K562 (cell line): ENCODE results near the gene ERVH48-1. TPM values are rescaled to one million over a fixed set of nuclear protein-coding genes. Genes with fewer than 3 reads are reported as not detected.

Experiments used
- ATF6 ChIP-seq: sonication (generic); formaldehyde crosslinking; IDR thresholded peaks from 2 replicates; pipeline ENCODE4 v1.4.0; 2020; ENCODE audit warnings: mild to moderate bottlenecking, missing genetic modification reagents
- BMI1 ChIP-seq: fragments of 150-350 bp; IDR thresholded peaks from 2 replicates; pipeline ENCODE4 v1.6.1; 2014; ENCODE audit warnings: low read length
- MECOM ChIP-seq: fragments of 250-450 bp; sonication (Bioruptor Pico); IDR thresholded peaks from 2 replicates; pipeline ENCODE4 v1.8.0; 2022; ENCODE audit warnings: inconsistent platforms
- NCOA1 ChIP-seq: fragments of 450-650 bp; IDR thresholded peaks from 2 replicates; pipeline ENCODE4 v1.6.1; 2016; ENCODE audit warnings: low read depth
- NCOR1 ChIP-seq: fragments of 450-650 bp; IDR thresholded peaks from 2 replicates; pipeline ENCODE4 v1.6.1; 2016; ENCODE audit warnings: mild to moderate bottlenecking, moderate library complexity
- NRF1 ChIP-seq, 2 experiments: fragments of 450-650 bp; IDR thresholded peaks in 1 of 2; conservative IDR thresholded peaks in 1 of 2; 2 replicates each; pipeline ENCODE4 v1.6.1; 2014; ENCODE audit warnings: mild to moderate bottlenecking in 2 of 2
- TSHZ1 ChIP-seq: fragments of 250-450 bp; sonication (Bioruptor Pico); IDR thresholded peaks from 2 replicates; pipeline ENCODE4 v1.4.0; 2020; ENCODE audit warnings: mild to moderate bottlenecking, moderate library complexity
- ZKSCAN8 ChIP-seq: fragments of 200-800 bp; sonication (Bioruptor generic); IDR thresholded peaks from 2 replicates; pipeline ENCODE4 v1.6.1; 2016; ENCODE audit warnings: missing genetic modification characterization, missing compliant biosample characterization
- ZNF212 ChIP-seq: fragments of 450-650 bp; formaldehyde crosslinking; IDR thresholded peaks from 2 replicates; pipeline ENCODE4 v1.4.0; 2020; ENCODE audit warnings: mild to moderate bottlenecking
- ZNF282 ChIP-seq: sonication (generic); formaldehyde crosslinking; IDR thresholded peaks from 2 replicates; pipeline ENCODE4 v1.8.1; 2023; ENCODE audit warnings: missing genetic modification reagents
- ZNF407 ChIP-seq: fragments of 450-650 bp; IDR thresholded peaks from 2 replicates; pipeline ENCODE4 v1.6.1; 2016; ENCODE audit warnings: low read depth
- ZNF41 ChIP-seq: fragments of 250-450 bp; sonication (Bioruptor Pico); conservative IDR thresholded peaks from 2 replicates; pipeline ENCODE4 v1.4.0; 2020; ENCODE audit warnings: mild to moderate bottlenecking
- ZNF512 ChIP-seq: IDR thresholded peaks from 2 replicates; pipeline ENCODE4 v1.6.1; 2016; ENCODE audit warnings: missing genetic modification characterization, missing compliant biosample characterization
- ZSCAN32 ChIP-seq: fragments of 450-650 bp; formaldehyde crosslinking; IDR thresholded peaks from 2 replicates; pipeline ENCODE4 v1.4.0; 2020; ENCODE audit warnings: mild to moderate bottlenecking, moderate library complexity
- polyA plus RNA-seq, 8 experiments: library from polyadenylated mRNA; depleted of rRNA in 4 of 8; stranded (reverse) in 5 of 8; unstranded in 3 of 8; fragments of >200 nt; fragmentation: Nextera tagmentation in 2 of 8; fragmentation: Illumina TruSeq in 1 of 8; extraction: Ambion mirVana in 2 of 8; extraction: Trizol in 1 of 8; gene quantifications; 2 replicates each; pipeline versions ENCODE4 v1.2.1 to v1.2.3, GENCODE V29; 2011 to 2014; ENCODE audit warnings: inconsistent platforms in 1 of 8, missing spikeins in 1 of 8
- total RNA-seq, 7 experiments: library from RNA; depleted of rRNA in 6 of 7; stranded (reverse); fragments of >200 nt in 6 of 7; fragmentation: Illumina TruSeq in 2 of 7; extraction: Trizol in 2 of 7; gene quantifications; 2 replicates each; pipeline versions ENCODE4 v1.2.1 to v1.2.3, GENCODE V29; 2011 to 2021; ENCODE audit warnings: low replicate concordance in 1 of 7

ERVH48-1 gene
- total and polyA plus RNA-seq, 9 of the 15 experiments (the other 6 are each of a cell fraction or from before 2014, with no cell fraction given) = 0.08 to 0.49 (median 0.16) TPM; not detected in 3

- TF ChIP-seq ZNF407 = no peak
- no peak for TF ChIP-seq ZNF212 (CRISPR knock-in tag)
- TF ChIP-seq NRF1 (conservative IDR thresholded peaks at IDR 0.05 in 1 of 2, IDR thresholded peaks at IDR 0.05 in 1 of 2) = no peak
- no peak for TF ChIP-seq ZSCAN32
- no peak for TF ChIP-seq BMI1
- TF ChIP-seq ZKSCAN8 (CRISPR knock-in tag) = no peak
- TF ChIP-seq ZNF512 (tag) = no peak
- no peak for TF ChIP-seq NCOA1
- no peak for TF ChIP-seq ATF6 (CRISPR knock-in tag)
- no peak for TF ChIP-seq TSHZ1 (CRISPR knock-in tag)
- no peak for TF ChIP-seq MECOM (CRISPR knock-in tag)
- TF ChIP-seq ZNF282 (CRISPR knock-in tag) = no peak
- no peak for TF ChIP-seq ZNF41 (CRISPR knock-in tag)
- TF ChIP-seq NCOR1 = no peak
Measured at GRCh38 chr21:42892582-42892930, 32.9 kb downstream of the ERVH48-1 start (continued).
